Lower leg skin (tissue), 4 donors: ENCODE data around the gene MAD1L1. TPM values are rescaled to one million over a fixed set of nuclear protein-coding genes. Genes with fewer than 3 reads are reported as not detected.
A peak's percentile ranks its signal among the peaks of the same experiment; 100 is the strongest.

Source experiments
- DNase-seq, 2 donors: peaks; one replicate each; pipeline ENCODE4 v3.0.0-alpha.2; 2019; ENCODE audit warnings: low spot score in 2 of 2
- H3K4me3 ChIP-seq: fragments of 200-600 bp; sonication (generic); 2 replicates; pipeline ENCODE4 v1.5.1; 2017; ENCODE audit warnings: mild to moderate bottlenecking, low read depth; ENCODE audit not compliant: poor library complexity, severe bottlenecking
- POLR2A ChIP-seq, 2 donors: fragments of 450-650 bp; IDR thresholded peaks; one replicate each; pipeline ENCODE4 v1.6.1; 2016 to 2017; ENCODE audit warnings: antibody characterized with exemption in 2 of 2, mild to moderate bottlenecking in 1 of 2, moderate library complexity in 1 of 2
- WGBS, 2 donors: methylation state at CpG; one replicate each; pipeline ENCODE4 v1.1.5; 2018; 5-methylcytosine and 5-hydroxymethylcytosine counted together
- intact Hi-C: fragments of 100-400 bp; cut with DNase I; formaldehyde crosslinking; loops from one replicate; pipeline ENCODE4 v1.15.0; 2023; ENCODE audit warnings: low total_unique reads
- total RNA-seq, 4 donors: library from RNA; depleted of rRNA; stranded (reverse); fragments of >200 nt; gene quantifications; one replicate each; pipeline ENCODE4 v1.1.0, GENCODE V29; 2016
- TF ChIP-seq, protein P1 (sequence below), 3 donors: fragments of 450-650 bp; IDR thresholded peaks; one replicate each; pipeline ENCODE4 v1.5.1; 2016; ENCODE audit warnings: antibody characterized with exemption in 3 of 3, mild to moderate bottlenecking in 3 of 3, moderate library complexity in 2 of 3

Gene MAD1L1
- total RNA-seq, 4 donors from 2014 or later: 37.7 to 77.8 (median 59.4) TPM

DNA sequence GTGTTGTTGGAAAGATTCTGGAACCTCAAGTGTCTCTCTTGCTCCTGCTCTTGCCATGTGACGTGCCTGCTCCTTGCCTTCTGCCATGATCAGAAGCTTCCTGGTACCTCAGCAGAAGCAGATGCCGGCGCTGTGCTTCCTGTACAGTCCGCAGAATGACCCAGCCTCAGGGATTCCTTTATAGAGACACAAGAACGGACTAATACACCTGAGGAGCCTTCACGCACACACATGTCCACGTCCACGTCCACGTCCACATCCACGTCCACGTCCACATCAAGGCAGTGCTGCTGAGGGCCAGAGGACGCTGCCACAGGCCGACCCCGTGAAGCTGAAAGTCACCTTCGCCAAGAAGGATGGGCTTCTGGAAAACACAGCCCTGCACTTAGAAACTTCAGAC, 190.1 kb downstream of the MAD1L1 start:
- WGBS, 2 donors: 89 to 93% methylated on average over 15 of the region's 15 CpGs
- no peak overlapping the region for H3K4me3 ChIP-seq
- peak in 1 of 2 donors; percentile 50 for DNase-seq
- intact Hi-C loops: no loop called here
- TF ChIP-seq, protein P1, sequence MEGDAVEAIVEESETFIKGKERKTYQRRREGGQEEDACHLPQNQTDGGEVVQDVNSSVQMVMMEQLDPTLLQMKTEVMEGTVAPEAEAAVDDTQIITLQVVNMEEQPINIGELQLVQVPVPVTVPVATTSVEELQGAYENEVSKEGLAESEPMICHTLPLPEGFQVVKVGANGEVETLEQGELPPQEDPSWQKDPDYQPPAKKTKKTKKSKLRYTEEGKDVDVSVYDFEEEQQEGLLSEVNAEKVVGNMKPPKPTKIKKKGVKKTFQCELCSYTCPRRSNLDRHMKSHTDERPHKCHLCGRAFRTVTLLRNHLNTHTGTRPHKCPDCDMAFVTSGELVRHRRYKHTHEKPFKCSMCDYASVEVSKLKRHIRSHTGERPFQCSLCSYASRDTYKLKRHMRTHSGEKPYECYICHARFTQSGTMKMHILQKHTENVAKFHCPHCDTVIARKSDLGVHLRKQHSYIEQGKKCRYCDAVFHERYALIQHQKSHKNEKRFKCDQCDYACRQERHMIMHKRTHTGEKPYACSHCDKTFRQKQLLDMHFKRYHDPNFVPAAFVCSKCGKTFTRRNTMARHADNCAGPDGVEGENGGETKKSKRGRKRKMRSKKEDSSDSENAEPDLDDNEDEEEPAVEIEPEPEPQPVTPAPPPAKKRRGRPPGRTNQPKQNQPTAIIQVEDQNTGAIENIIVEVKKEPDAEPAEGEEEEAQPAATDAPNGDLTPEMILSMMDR (IDR thresholded peaks at IDR 0.05): no peak
- TF ChIP-seq POLR2A (IDR thresholded peaks at IDR 0.05): no peak

GRCh38 chr7:2041496-2042367, 191.0 kb downstream of the MAD1L1 start:
- 94 to 97% methylated on average over 26 of the region's 26 CpGs for WGBS, 2 donors
- no peak overlapping the region for H3K4me3 ChIP-seq
- intact Hi-C loops: no loop called here
- peak in 1 of 2 donors; percentile 34 for DNase-seq
- TF ChIP-seq, protein P1 (IDR thresholded peaks at IDR 0.05): no peak
- TF ChIP-seq POLR2A (IDR thresholded peaks at IDR 0.05): no peak

GRCh38 chr7:2040893-2041270, 191.9 kb downstream of the MAD1L1 start:
- no peak overlapping the region for H3K4me3 ChIP-seq
- TF ChIP-seq POLR2A (IDR thresholded peaks at IDR 0.05): no peak
- TF ChIP-seq, protein P1 (IDR thresholded peaks at IDR 0.05): no peak
- peak in 1 of 2 donors; percentile 49 for DNase-seq
- intact Hi-C loops: no loop called here
- WGBS, 2 donors: 82 to 89% methylated on average over 6 of the region's 6 CpGs

- H3K4me3 ChIP-seq: no peak overlapping the region
- DNase-seq: peak in 1 of 2 donors; percentile 70
- 96 to 97% methylated on average over 22 of the region's 22 CpGs for WGBS, 2 donors
- no peak for TF ChIP-seq POLR2A (IDR thresholded peaks at IDR 0.05)
- TF ChIP-seq, protein P1 (IDR thresholded peaks at IDR 0.05): no peak
- intact Hi-C loops: no loop called here
These were observed 192.4 kb downstream of the MAD1L1 start for GRCh38 chr7:2040201-2040892.

DNA sequence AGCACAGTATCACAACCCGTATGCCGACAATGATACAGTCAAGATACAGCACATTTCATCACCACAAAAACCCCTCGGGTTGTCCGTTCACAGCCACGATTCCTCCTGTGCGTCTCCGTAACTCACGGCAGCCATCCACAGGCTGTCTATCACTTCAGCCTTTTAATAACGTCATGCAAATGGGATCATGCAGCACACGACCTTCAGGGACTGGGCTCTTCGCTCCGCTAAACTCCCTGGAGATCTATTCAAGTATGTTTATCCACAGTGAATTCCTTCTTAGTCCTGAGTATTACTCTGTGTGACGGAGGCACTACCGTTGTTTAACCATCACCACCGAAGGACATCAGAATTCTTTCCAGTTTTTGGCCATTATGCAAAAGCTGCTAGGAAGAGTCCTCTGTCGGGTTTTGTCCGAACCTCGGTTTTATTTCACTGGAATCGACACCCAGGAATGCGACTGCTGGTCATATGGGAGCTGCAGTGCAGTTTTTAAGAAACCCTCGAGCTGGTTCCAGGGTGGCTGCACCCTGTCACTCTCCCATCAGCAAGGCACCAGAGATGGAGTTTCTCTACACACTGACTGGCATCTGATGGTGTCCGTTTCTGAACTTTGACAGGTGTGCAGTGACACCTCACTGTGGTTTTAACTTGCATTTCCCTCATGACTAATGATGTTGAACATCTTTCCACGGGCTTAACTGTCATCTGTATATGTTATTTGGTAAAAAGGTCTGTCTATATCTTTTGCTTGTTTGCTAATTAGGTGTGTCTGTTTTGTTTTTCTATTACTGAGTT, 193.6 kb downstream of the MAD1L1 start:
- 82 to 84% methylated on average over 23 of the region's 23 CpGs for whole genome bisulfite sequencing, 2 donors
- TF ChIP-seq POLR2A (IDR thresholded peaks at IDR 0.05): no peak
- TF ChIP-seq, protein P1 (IDR thresholded peaks at IDR 0.05): no peak
- H3K4me3 ChIP-seq: no peak overlapping the region
- DNase-seq: peak in 1 of 2 donors; percentile 66
- intact Hi-C loops: no loop called here
